Coronary artery (tissue), 2 donors: ENCODE results near the gene SH3TC1.

Source experiments
- DNase-seq: peaks from one replicate; pipeline ENCODE4 v3.0.0-alpha.2; 2017; ENCODE audit warnings: low spot score
- H3K27ac ChIP-seq, 2 donors: fragments of 200-600 bp; sonication (generic); one replicate each; pipeline ENCODE4 v1.5.1; 2016 to 2019
- H3K4me3 ChIP-seq: fragments of 200-600 bp; sonication (generic); 2 replicates; pipeline ENCODE4 v1.5.1; 2016; ENCODE audit warnings: mild to moderate bottlenecking, moderate library complexity
- TF ChIP-seq, protein P1 (sequence below): fragments of 200-600 bp; sonication (generic); IDR thresholded peaks from one replicate; pipeline ENCODE4 v1.5.1; 2019; ENCODE audit warnings: antibody characterized with exemption

Gene SH3TC1

DNA sequence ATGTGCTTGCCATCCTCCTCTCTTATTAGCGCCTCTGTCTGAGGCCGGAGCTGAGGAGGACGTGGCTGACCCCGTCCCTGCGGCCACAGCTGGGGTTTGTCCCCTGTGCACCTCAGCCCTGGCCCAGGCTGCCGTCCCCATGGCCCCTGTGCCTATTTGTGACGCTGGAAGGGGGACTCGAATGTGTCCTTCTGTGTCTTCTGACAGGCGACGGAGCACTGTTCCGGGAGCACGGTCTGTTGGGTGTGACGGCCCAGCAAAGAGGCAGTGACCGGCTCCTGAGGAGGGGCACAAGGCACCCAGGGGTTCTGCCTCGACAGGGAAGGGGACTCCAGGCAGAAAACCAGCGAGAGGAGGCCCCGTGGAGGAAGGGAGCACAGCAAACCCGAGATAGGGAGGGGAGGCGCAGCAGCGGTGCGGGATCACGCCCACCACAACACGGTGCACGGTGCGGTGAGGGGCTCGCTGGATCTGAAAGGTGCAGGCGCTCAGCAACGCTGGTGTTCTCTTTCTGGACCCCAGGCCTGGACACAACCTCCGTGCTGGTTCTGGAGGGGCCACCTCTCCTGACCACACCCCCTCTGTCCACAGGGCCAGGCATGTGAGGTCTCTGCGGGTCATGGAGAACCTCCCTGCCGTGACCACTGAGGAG is 5.6 kb downstream of the SH3TC1 start:
- DNase-seq: no peak
- TF ChIP-seq, protein P1, sequence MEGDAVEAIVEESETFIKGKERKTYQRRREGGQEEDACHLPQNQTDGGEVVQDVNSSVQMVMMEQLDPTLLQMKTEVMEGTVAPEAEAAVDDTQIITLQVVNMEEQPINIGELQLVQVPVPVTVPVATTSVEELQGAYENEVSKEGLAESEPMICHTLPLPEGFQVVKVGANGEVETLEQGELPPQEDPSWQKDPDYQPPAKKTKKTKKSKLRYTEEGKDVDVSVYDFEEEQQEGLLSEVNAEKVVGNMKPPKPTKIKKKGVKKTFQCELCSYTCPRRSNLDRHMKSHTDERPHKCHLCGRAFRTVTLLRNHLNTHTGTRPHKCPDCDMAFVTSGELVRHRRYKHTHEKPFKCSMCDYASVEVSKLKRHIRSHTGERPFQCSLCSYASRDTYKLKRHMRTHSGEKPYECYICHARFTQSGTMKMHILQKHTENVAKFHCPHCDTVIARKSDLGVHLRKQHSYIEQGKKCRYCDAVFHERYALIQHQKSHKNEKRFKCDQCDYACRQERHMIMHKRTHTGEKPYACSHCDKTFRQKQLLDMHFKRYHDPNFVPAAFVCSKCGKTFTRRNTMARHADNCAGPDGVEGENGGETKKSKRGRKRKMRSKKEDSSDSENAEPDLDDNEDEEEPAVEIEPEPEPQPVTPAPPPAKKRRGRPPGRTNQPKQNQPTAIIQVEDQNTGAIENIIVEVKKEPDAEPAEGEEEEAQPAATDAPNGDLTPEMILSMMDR: no peak
- H3K4me3 ChIP-seq: no peak overlapping the region
- H3K27ac ChIP-seq: peak overlapping the region in 1 of 2 donors; percentile 32

DNA sequence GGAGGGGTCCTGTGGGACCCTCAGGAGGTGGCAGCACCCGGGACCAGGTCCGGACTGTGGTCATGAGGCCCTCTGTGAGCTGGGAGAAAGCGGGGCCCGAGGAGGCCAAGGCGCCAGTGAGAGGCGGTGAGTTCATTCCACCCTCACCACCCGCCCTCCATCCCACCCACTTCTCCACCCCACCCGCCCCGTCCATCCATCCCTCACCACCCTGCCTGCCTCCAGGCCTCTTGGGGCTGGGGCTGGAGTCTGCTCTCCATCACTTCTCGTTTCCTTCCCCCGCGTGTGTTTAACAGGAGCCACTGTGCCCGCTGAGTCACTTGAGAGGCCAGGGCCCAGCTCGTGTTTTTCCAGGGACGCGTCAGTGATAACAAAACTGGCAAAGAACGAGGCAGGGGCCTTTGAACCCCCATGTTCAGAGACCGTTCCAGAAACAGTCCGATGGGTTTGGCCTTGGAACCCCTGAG is 6.2 kb downstream of the SH3TC1 start:
- peak overlapping the region in 1 of 2 donors; percentile 32 for H3K27ac ChIP-seq
- no peak for DNase-seq
- TF ChIP-seq, protein P1: no peak
- no peak overlapping the region for H3K4me3 ChIP-seq

DNA sequence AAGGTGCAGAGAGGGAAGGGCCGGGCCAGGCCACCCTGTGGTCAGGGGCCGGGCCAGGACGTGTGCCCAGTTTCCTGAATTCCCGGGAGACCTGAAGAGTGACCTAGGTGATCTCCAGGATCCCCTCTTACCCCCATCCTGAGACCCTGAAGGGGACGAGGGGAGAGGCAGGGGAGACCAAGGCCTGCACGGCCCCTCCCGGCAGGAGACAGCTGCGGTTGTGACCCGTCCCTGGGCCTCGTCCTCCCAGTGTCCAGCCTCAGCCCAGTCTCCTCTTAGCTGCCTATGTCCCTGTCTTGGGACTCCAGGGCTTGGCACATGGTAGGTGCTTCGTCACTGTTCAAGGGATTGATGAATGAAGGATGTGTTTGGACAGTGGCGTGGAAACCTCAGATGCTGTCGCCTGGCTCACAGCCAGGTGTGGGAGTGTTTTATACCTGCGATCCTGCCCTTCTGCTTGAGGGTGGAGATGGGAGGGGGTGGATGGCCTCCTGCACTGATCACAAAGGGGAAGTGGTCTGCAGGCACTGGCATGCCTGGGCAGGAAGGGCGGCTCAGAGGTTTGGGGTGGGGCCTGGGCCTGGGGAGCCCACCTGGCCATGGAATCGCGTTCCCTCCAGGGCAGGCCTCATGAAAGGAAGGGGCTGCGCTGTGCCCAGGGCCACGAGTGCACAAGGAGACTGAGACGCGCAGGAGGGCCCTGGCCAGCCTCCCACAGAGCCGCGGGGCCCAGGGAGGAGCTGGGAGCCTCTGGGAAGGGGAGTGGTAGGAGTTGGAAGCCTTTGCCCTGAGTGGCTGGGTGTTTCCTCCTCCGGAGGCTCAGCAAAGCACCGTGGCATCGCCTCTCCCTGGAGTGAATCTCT is 6.9 kb downstream of the SH3TC1 start:
- no peak overlapping the region for H3K4me3 ChIP-seq
- DNase-seq: no peak
- H3K27ac ChIP-seq: no peak overlapping the region
- TF ChIP-seq, protein P1: no peak

DNA sequence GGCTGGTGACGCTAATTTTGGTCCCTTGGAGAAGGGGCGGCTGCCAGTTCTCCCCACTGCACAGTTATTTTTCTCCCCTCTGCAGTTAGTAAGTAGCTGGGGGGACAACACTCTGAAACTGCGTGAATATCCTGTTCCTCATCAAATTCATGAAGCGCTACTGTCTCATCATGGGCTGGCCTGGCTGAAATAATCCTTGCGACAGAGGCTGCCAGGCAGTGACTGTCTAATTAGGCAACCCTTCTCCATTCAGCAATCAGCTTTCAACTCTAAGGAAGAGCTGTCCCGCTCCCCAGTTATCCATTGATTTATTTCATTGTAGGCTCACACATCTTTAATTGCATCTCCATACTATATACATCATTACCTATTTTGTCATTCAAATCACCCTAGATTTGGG is 8.2 kb downstream of the SH3TC1 start:
- Histone ChIP-seq H3K27ac (no peak overlapping the region), H3K4me3 (no peak overlapping the region)
- no peak for DNase-seq
- TF ChIP-seq, protein P1: no peak

DNA sequence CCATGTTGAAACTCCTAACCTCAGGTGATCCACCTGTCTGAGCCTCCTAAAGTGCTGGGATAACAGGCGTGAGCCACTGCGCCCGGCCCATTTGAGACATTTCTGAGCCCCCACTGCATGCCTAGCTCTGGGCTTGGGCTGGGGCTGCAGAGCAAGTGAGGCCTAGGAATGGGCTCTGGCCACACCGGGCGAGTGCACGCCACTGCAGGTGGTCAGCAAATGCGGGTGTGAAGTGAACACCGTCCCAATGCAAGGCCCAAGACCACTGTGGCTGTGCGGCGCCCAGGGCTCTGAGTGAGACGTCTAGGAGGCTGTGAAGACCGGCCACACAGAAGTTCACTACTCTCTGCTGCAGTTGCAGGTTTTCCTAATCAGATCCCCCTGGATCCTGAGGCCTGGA is 9.5 kb downstream of the SH3TC1 start:
- H3K27ac ChIP-seq: no peak overlapping the region
- DNase-seq: no peak
- no peak overlapping the region for H3K4me3 ChIP-seq
- TF ChIP-seq, protein P1: no peak

DNA sequence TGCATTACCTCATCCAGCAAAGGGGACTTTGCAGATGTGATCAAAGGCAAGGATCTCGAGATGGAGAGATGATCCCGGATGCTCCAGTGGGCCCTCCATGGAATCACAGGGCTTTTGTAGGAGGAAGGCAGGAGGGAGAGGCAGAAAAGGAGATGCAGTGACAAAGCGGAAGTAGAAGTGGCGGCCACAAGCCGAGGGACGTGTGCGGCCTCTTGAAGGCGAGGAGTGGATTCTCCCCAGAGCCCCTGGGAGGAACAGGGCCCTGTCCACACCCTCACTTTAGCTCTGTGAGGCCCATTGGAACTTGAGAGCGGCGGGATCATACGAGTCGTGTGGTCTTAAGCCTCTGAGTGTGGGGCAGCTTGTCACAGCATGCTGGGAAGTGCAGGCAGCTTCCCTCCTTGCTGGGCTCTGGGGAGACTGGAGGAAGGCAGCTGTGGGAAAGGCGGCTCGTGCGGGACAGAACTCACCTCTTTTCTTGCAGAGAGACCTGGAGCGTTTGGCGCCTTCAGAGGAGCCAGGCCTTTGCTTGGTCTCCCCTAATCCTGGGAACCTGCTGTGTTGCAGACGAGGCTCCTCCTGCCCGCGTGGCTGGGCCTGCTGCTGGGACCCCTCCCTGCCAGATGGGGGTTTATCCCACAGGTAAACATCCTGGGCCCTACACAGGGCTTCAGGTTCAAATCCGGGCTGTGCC is 10.2 kb downstream of the SH3TC1 start:
- TF ChIP-seq, protein P1: no peak
- Histone ChIP-seq H3K4me3 (no peak overlapping the region), H3K27ac (no peak overlapping the region)
- no peak for DNase-seq
